GM18907 (cell line): ENCODE measurements around the gene TSSK3.
"Not testable (repeated sequence)": the region's sequence is repeated elsewhere in the genome, so short reads cannot be mapped to it uniquely, and the experiment has no call there.

Source experiments
- ATAC-seq: cut with Tn5 transposase; IDR thresholded peaks from one replicate; pipeline ENCODE4 v1.9.1; 2021; ENCODE audit warnings: mild to moderate bottlenecking, moderate library complexity; ENCODE audit not compliant: unreplicated experiment

The TSSK3 gene

DNA sequence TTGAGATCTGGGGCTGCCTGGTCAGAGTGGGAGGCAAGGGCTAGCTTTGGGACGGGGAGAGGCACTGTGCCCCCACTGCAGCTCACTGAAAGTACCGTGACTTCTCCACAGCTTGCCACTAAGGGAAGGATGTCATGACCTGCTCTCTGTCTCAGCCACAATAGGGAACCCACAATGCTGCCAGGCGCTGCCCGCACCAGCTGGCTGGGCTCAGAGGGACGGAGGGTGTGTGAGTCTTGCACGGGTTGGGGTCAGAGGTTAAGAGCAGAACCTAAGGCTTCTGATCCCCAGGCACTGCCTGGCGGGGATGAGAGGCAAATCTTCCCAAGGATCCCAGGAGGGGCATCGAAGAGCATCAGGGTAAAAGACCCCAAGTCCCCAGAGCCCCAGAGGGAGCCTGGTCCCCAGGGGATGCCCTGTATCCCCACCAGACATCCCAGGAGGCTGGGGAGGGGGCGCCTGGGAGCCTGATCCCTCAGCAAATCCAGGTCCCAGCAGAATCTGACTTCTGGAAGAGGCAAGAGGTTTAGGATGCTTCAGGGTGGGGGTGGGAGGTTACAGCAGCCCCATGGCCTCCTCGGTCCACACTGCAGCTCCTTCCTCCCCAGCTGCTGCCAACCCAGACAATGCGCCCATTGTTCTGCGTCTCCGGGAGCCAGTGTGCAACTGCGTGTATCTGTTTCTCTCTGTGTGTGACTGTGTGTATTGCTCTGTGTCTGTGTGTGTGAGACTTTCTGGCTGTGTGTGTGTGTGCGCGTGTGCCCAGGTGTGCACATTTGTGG is 24.3 kb upstream of the TSSK3 start:
- peak; percentile 26 for ATAC-seq

DNA sequence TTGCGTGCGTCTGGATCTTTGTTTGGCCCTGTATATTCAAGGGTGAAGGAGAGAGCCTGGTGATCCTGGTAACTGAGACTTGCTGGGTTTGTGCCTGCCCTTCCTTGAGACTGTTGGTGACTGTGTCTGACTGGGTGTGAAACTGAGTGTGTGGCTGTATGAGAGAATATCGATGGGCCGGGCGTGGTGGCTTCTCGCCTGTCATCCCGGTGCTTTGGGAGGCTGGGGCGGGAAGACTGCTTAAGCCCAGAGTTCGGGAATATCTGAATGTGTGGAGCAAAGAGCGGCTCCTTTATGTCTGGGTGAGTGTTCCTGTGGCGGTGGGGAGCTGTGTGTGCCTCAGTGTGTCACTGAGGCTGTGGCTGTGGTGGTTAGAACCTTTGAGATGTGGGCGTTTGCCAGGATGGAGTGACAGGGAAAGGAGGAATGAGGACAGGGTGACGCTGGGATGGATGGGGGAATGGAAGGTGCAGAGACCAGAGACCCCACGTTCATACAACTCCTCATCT is 23.6 kb upstream of the TSSK3 start:
- no peak for ATAC-seq

DNA sequence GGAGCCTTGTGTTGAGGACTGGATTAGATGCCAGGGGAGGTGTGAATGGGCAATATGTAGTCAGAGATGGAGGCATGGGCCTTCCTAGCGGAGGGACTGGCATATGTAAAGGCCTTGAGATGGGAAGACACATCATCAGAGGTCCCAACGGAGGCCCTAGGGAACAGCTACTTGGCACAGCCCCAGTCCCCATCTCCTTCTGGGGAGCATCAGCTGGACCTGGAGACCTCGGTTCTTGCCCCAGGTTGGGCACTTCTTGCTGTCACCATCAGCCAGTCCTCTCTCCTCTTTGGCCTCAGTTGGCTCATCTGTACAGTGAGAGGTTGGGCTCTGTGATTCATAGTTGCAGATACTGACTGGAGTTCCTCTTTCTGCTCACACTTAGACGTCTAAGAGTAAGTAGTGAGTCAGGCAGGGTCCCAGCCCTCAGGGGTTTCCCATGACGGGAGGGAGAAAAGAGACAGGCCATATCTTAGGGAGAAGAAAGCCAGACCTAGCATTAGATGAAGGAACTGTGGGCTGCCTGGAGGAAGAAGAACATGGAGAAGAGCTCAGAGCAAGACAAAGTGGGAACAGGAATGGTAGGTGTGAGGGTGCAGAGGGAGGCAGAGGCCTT is 22.9 kb upstream of the TSSK3 start:
- ATAC-seq = no peak

DNA sequence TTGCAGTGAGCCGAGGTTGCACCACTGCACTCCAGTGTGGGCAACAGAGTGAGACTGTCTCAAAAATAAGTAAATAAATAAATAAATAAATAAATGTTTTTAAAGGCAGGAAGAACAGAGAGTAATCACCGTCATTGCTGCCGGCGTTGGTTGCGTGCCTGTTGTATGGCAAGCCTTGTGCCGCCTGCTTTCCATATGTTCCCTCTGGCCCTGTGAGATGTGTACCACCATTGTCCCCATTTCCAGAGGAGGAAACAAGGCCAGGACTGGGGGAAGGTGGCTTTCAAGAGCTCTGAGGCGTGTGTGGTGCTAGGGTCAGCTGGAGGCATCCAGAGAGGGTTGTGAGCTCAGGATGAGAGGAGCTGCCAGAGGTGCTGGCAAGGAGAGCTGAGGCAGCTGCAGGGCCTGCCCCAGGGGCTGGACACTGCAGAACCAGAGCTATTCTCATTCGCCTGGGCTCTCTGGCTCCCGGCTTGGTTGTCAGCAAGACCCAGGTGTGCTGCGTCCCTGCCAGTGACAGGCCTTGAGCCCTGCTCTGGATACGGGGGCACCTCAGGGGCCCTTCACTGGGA is 21.1 kb upstream of the TSSK3 start:
- no peak for ATAC-seq

DNA sequence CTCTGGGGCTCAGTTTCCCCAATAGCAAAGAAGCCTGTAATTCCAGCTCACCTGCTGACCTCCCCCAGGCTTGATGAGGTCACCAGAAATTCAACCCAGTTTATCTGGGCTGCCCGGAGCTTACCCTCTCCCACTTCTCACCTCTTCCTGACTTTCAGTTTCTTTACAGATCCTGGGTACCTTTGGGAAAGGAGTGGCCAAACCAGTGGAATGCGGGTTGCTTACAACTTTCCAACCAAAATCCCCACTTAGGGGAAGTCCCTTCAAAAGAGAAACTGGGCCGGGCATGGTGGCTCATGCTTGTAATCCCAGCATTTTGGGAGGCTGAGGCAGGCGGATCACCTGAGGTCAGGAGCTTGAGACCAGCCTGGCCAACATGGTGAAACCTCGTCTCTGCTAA is 20.4 kb upstream of the TSSK3 start:
- ATAC-seq = no peak

DNA sequence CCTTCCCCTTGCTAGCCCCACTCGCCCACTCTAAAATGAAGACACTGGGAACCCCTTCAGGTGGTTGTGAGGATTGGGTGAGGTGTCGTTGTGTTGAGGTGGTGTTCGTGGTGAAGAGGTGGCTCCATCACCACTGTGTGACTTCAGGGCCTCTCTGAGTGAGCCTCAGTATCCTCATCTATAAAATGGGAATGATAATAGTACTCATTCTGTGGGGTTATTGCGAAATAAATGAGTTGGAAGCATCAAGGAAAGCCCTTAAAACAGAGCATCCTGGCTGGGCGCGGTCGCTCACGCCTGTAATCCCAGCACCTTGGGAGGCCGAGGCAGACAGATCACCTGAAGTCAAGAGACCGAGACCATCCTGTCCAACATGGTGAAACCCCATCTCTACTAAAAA is 19.6 kb upstream of the TSSK3 start:
- no peak for ATAC-seq

DNA sequence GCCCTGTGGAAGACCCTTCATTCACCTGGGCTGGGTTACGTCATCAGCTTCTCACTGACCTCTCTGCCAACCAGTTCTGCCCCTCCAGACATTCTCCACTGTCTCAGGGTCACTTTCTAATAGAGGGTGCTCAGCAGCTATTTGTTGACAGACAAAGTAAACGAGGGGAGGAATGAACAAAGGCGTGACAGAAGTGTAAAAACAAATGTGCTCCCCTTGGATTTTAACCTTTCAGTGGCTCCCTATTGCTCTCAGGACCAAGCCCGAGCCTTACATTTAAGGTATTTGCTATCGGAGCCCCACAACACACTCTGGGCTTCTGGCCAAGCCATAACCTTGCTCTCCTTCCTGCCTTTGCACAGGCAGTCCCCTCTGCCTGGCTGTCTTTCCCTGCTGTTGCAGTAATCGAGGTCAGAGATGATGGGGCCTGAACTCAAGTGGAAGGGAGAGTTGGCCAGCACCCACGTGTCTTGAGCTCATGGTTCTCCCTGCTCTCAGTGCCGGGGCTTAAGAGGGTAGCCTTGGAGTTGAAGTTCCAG is 17.0 kb upstream of the TSSK3 start:
- ATAC-seq = no peak

DNA sequence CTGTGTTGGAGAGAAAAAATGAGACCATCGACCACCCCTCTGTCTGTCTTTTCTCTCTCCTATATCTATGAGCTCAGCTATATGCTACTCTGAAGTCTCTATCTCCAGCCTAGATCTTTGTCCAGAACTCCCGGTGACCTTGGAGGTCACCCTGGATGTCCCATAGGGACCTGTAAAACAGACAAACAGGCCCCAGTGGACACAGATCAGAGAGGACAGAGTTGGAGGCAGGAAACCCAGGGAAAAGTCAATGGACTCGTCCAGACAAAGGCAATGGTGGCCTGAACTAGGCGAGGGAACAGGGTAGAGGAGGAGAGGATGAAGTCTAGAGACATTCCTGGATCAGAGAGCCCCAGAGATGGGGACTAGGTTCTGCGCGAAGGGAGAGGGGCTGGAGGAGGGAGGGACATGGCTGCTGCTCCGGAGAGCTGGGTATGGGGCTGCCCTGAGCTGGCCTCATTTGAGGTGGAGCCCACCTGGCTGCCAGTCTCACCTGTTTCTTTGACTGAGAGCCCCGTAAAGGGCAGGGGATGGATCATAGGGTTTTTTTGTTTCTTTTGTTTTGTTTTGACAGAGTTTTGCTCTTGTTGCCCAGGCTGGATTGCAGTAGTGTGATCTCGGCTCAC is 15.7 kb upstream of the TSSK3 start:
- no peak for ATAC-seq

DNA sequence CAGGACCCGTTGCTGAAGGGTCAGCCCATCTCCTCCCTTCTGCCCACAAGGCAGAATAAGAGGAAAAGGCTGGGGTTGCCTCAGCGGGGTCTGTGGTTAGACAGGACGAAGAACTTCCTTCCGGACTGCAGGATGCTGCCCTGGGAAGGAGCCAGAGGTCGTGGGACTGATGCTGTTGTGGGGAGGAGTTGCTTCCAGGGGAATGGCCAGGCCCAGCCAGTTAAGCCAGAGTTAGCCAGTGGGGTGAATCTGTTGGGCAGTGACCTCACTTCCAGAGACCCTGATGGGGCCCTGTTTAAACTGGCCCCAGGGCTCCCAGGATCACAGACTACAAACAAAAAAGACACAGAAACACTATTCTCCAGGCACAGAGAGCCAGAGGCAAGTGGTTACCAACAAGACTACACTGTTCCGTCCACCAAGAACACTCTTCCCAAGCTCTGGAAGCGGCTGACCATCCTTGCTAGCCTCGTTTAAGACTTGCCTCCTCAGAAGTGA is 13.1 kb upstream of the TSSK3 start:
- ATAC-seq = no peak

DNA sequence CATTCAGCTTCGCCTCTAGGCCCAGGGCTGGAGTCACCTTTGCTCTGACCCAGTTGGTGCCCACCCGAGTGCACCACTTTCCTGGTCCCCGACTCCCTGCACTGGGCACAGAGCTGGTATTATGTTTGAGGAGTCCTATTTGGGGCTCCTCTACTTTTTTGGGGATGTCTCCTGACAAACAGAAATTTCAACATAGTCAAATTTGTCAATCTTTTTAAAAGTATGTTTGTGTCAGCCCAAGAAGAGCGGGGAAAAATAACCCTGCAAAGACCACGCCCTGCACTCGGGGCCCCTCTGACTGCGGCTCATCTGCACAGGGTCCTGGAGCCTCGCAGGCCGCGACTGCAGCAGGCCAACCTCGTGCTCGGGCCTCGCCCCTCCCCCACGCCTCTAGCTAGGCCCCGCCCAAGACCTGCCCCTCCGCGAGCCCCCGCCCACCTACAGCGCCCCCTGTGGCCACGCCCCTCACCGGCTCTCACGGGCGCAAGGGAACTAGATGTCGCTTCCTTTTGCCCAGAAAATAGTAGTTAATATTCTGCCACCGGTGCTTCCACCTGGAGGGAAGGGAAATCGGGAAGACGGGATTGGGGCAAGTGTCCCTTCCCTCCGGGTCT is 11.4 kb upstream of the TSSK3 start:
- ATAC-seq = peak; percentile 31

DNA sequence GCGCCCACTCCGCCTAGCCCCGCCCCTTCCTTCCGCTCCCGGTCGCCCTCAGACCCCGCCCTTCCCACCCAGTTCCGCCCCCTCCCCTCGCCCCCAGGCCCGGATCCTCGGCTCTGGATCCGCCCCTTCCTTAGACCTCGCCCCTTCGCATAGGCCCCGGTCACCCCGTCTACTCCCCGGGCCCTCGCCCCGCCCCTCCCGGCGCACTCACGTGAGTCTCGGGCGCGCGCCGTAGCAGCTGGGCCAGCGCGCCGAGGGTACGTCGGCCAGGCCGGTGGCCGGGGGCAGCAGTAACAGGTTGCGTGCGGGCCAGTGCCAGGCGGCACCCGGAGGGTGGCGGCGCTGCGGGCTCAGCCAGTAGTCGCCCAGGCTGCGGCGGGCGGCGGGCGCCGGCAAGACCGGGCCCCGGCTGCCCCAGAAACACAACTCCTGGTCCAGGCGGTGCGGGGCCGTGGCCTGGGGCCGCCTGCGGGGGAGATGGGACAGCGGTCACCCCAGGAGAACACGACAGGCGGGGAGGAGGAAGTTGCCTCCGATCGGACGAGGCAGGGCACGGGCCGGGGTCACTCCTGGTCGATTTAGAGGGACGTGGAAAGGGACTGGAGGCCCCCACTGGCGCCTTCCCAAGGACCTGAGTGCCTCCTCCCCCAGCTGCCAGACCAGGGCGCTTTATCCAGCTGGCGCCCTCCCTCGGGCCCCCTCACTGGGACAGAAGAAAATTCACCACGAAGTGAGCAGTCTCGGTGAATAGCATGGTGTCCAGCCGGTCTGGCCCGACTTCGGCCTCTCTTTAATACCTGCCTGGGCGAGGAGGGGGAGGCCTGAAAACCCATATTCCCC is 10.7 kb upstream of the TSSK3 start:
- peak; percentile 84 for ATAC-seq

DNA sequence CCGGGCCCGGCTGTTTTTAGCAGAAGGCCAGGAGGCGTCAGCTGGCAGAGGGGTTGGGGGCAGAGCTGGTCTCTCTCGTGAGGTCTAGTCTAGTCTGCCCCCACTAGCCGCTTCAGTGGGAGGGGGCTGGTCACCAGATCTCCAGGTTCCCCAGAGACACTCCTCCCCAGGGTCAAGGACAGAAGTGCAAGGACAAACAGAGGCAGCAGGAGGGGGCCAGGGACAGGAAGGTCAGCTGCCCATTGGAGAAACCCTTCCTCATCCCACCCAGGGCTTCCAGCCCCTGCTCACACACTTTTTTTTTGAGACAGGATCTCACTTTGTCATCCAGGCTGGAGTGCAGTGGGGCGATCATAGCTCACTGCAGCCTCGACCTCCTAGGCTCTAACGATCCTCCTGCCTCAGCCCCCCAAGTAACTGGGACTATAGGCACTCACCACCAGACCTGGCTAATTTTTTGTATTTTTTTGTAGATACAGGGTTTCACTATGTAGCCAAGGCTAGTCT is 10.0 kb upstream of the TSSK3 start:
- ATAC-seq = no peak

DNA sequence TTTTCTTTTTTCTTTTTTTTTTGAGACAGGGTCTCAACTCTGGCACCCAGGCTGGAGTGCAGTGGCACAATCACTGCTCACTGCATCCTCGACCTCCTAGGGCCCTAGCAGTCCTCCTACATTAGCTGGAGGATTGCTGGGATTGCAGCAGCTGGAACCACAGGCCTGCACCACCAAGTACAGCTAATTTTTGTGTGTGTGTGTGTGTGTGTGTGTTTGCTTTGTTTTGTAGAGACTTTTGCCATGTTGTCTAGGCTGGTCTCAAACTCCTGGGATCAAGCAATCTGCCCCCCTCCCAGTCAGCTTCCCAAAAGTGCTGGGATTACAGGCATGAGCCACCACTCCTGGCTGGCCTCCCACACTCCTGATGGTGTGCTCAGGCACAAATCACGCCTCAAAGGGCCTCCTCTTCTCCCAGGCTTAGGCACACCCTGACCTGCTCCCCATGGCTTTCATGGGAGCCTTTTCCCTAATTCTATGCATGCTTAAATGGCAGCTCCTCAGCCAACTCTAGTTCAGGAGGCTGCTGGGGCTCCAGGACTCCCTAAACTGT is 9.4 kb upstream of the TSSK3 start:
- ATAC-seq = no peak

DNA sequence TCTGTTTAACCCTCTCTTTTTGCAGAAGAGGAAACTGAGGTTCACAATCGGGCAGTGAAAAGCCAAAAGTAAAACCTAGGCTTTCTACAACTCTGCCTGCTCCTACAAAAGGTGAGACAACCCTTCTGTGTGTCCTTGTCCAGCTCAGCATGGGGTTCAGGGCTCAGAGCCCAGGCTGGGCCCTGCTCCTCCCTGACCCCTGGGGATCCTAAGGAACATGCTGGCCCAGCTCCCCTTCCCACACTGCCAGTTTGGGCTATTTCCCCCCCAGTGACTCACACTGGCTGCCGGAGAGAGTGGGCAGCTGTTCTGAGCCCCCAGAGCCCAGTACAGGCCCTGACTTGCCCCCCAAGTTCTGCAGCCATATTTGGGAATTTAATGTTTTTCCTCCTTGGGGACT is 8.9 kb upstream of the TSSK3 start:
- ATAC-seq = no peak

DNA sequence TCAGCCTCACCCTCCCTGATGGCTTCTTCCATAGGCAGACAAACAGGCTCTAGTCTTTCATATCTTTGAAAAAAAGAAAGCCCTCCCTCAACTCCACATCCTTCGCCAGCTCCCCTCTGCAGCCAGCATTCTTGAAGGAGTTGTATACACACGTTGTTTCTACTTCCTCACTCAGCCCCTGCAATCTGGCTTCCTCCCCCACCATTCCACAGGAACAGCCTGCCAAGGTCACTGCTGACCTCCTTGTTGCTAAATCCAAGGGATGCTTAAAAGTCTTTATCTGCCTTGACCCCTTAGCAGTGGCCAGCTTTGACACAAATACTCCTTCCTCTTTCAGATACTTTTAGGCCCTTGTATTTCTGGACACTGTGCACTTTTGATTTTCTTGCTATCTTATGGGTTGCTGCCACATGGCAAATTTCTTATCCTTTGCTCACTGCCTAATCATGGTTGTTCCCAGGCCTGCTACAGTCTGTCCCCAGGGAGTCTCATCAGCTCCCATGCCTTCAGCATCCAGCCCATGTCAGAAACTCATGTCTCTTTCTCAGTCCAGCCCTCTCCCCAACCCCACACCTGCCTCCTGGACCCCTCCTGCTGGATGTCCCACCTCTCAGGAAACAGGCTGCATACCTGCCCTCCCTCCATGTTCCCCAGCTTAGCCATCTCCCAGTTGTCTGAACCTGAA is 8.3 kb upstream of the TSSK3 start:
- ATAC-seq = no peak

DNA sequence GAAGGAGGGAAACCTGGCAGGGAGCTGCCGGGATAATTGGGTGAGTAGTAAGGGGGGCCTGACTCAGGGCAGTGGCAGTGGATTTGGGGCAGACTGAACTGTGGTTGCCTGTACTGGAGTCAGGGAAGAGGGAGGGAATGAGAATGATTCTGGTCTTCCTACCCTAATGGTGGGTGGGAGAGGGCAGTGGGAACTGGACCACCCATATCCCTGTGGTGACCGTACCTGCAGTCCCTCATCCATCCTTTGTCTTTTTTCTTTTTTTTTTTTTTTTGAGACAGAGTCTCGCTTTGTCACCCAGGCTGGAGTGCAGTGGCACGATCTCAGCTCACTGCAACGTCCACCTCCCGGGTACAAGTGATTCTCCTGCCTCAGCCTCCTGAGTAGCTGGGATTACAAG is 6.6 kb upstream of the TSSK3 start:
- ATAC-seq = not testable (repeated sequence)

DNA sequence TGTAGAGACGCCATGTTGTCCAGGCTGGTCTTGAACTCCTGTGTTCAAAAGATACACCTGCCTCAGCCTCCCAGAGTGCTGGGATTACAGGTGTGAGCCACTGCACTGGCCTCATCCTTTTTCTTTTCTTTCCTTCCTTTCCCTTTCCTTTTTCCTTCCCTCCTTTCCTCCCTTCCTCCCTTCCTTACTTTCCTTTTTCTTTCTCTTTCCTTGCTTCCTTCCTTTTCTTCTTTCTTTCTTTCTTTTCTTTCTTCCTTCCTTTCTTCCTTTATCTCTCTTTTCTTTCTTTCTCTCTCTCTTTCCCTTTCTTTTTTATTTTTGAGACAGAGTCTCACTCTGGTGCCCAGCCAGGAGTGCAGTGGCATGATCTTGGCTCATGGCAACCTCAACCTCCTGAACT is 5.9 kb upstream of the TSSK3 start:
- ATAC-seq = no peak

DNA sequence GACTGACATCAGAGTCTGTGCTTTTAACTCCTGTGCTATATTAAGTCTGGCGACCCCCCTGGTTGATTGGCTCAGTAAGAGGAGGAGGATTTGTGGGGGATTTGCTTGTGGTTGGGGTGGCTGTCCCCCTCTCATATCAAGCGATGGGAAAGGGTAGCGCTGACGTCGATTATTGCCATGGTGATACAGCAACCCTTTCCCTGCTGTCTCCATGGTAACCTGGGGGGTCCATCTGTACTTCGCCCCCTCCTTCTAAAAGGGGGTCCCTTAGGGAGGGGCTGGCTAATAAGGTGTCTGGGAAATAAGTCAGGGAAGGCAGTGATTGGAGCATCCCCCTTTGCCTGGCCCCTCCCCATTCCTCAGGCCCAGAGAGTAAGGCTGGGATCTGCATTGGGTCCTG is 4.7 kb upstream of the TSSK3 start:
- ATAC-seq = no peak

DNA sequence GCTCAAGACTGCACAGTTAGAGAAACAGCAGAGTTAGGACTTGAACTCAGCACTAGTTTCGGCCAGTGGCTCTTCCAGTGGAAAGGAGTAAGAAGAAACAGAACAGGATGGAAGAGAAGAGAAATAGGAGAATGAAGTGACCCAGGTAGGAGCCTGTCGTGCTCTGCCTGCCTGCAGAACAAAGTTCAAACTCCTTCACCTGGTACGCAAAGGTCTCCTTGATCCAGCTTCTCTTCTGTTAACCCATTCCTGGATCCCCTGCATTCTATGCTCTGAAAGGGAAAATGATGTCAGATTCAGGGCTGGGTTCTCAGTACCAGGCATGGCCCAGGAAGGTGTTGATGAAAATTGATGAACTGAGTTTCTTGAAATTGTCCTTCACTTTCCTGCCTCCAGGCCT is 3.9 kb upstream of the TSSK3 start:
- no peak for ATAC-seq
